ENCODE data around the gene ARAP1.

The ARAP1 gene

GRCh38 chr11:72705442-72706365 lies 46.5 kb downstream of the ARAP1 start:
- in situ Hi-C loops (cut with MboI; ENCODE audit: low sequenced_read_pairs) = no loop called here

GRCh38 chr11:72704783-72705265 lies 47.4 kb downstream of the ARAP1 start:
- in situ Hi-C loops (cut with MboI; ENCODE audit: low sequenced_read_pairs) = no loop called here

- in situ Hi-C loops (cut with MboI; ENCODE audit: low sequenced_read_pairs) = no loop called here
Measured at GRCh38 chr11:72704028-72704782, 48.0 kb downstream of the ARAP1 start.

DNA sequence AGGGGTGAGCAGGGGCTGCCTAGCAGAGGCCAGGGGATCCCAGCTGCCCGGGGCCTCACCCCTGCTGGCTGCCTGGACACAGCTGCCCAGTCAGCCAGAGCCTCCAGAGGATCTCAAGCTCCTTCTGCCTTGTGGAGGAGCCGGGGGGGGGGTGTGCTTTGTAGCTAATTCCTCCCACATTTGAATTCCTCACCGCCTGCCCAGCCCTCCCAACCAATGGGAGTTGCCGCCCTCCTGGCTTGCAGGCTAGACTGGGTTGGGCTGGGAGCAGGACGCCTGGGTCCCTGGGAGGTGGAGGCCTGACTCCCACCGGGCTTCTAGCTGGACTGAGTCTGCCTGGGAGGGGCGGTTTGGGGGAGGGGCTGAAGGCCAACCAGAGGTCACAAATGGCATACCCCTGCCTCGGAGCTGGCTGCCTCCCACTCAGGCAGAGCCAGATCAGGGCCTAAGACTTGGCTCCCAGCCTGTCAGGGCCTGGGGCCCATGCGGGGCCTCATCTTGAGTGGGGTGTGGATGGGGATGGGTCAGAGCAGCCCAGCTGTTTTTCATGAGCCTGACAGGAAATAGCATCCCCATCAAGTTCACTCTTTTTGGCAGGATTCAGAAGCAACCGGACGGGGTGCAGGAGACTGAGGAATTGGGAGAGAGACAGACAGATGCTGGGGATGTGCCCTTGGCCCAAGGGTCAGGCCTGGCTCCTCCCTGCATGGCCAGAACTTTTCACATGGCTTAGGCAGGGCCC lies 48.8 kb downstream of the ARAP1 start:
- in situ Hi-C loops (cut with MboI; ENCODE audit: low sequenced_read_pairs) = no loop called here

DNA sequence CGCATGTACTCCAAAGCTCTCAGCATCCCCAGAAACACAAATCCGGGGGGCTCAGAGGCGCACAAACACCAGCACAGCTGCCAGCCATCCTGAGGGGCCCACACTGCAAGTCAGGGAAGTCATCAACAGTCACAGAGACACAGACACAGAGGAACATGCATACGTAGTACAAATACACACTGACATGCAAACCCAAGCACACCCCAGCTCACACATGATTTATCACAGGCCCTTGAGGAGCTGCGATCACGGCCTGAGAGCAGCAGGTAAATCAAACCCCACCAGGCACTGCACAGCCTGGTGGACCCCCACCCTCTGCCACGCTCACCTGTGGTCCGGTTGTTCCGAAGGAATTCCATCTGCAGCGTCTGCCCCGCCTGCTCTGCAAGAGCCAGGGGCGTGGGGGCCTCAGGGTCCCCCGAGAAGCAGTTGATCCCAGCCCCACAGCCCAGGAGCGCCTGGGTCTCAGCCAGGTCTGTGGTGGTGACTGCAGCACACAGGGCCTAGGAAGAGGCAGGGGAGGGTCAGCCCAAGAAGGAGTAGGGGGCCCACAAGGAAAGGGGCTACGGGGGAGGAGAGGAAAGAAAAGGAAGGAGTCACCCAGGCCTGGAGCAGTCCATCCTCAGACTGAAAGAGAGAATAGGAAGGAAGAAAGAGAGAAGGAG lies 49.5 kb downstream of the ARAP1 start:
- in situ Hi-C loops (cut with MboI; ENCODE audit: low sequenced_read_pairs) = no loop called here

DNA sequence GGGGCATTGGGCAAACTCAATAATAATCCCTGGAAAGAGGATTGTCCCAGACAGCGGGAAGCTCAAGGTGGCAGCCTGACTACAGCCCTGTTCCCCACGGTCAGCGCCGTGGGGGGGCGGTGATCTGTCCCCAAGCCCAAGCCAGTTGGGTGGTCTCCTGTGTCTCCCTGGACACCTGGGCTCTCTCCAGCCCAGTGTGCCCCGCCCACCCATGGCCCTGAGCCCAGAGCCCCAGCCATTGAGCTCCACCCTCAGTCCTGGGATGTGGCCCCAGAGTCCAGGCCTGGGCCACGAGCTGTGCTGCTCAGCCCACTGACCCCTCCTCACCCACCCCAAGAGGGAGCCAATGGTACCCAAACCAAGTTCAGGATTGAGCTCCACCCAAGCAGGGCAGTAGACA lies 50.1 kb downstream of the ARAP1 start:
- in situ Hi-C loops (cut with MboI; ENCODE audit: low sequenced_read_pairs) = no loop called here

DNA sequence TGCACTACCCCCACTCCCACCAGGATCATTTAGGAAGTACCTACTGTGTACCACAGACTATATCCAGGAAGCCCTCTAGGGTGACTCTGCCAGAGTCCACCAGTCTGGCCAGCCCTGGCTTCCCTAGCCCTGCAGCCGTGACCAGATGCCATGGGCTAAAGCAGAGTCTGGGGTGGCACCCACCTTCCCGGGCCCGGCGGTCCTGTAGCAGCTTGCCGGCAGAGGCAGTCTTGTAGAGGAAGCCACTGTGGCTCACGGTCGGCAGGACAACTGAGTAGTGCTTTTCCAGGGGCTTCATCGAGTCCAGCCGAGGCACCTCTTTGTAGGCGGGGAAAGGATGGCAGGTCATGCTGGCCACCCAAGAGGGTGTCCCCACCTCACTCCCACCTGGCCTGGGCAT lies 50.7 kb downstream of the ARAP1 start:
- in situ Hi-C loops (cut with MboI; ENCODE audit: low sequenced_read_pairs) = no loop called here

DNA sequence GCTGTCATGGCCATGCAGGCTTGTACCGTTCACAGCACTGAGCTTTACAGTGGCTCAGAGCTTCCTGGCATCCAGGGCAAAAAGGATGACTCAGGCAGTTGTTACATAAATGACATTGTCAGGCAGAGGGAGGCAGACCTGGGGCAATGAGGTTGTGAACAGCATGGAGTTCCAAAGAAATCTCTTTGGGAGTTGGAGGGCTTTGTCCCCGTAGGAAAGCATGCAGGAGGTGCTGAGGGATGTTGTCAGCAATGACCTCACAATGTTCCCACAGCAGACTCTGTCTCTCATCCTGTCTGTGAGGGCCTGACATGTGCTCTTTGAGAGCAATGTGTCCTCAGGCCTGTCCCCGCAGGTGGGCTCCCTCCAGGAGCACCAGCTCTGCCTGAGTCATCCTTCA lies 52.1 kb downstream of the ARAP1 start:
- in situ Hi-C loops (cut with MboI; ENCODE audit: low sequenced_read_pairs) = no loop called here

GRCh38 chr11:72697814-72698213 lies 54.4 kb downstream of the ARAP1 start:
- in situ Hi-C loops (cut with MboI; ENCODE audit: low sequenced_read_pairs) = no loop called here

DNA sequence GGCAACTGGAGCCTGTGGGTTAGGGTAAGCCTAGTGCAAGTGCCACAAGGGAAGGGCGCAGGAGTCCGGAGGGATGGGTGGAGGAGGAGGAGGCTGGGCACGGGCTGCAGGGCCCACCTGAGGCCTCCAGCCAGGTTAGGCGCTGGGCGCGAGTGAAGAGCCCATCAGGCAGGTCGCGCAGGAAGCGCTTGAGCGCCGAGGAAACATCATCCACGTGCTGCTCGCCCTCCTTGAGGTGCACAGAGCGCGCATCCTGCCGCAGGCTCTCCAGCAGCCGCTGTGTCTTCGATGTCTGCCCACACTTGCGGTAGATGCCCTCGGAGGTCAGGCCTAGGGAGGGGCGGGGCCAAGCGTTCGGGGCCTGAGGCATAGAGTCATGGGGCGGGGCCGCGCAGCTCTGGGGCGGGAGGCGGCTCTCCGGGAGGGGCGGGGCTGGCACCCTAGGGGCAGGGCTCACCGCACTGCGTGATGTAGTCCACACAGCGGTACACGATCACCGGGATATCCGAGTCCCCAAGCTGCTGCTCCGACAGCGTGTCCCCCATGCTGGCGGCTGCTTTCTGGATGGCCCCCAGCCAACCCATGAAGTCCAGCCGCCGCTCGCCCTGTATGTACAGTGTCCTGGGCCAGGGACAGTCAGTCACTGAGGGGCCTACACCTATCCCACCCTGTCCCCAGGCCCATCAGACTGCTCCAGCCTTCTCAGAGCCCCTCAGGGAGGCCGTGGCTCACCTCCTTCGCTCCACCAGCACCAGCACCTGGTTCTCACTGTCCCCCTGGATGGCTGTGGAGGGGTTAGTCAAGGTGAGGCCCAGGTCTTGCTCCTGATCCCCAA lies 55.1 kb downstream of the ARAP1 start:
- in situ Hi-C loops (cut with MboI; ENCODE audit: low sequenced_read_pairs) = no loop called here

GRCh38 chr11:72695354-72695753 lies 56.9 kb downstream of the ARAP1 start:
- in situ Hi-C loops (cut with MboI; ENCODE audit: low sequenced_read_pairs) = no loop called here

GRCh38 chr11:72693271-72693968 lies 58.8 kb downstream of the ARAP1 start:
- in situ Hi-C loops (cut with MboI; ENCODE audit: low sequenced_read_pairs) = no loop called here

DNA sequence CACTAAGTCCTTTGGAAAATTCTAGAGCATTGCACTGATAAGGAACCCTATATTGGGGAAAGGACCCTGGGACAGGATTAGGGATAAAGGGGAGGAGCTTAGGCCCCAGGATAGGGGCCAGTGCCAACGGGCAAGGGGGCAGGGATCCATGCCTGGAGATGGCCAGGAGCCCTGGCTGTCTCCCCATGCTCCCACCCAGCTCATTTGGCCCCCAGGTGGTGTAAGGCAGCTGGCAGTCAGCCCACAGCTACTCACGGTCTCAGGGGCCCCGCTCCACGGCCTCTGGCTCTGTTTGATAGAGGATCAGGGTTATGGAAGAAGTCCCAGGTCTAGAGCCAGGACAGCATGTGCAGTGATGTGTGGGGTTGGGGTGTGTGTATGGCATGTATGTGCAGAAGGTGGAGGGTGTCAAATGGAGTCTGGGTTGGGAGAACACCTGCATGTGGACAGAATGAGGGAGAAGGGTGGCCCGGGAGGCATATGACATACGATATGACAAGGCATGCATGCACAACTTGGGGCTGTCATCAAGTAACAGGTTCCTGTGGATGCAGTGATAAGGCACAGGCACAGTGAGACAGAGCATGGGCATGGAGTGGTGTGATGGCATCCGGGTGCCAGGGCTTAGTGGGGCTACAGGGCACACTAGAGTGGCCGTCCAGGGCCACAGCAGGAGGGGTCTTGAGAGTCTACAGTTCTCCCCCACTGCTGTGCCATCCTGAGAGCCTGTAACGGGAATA lies 59.5 kb downstream of the ARAP1 start:
- in situ Hi-C loops (cut with MboI; ENCODE audit: low sequenced_read_pairs) = no loop called here

DNA sequence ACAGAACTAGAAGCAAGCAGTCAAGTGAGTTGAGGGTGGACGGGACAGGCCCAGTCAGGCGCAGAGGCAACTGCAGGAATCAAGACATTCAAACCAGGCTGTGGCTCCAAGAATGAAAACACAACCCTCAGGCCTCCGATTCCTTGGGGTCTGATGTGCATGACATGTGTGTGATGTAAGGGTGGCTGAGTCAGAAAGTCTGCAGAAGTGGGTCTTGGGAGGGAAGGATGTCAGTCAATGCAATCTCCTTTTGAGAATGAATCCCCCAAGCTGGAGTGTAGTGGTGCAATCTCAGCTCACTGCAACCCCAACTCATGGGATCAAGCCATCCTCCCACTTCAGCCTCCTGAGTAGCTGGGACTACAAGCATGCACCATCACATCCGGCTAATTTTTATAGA lies 62.0 kb downstream of the ARAP1 start:
- in situ Hi-C loops (cut with MboI; ENCODE audit: low sequenced_read_pairs) = no loop called here

- in situ Hi-C loops (cut with MboI; ENCODE audit: low sequenced_read_pairs) = no loop called here
Measured at GRCh38 chr11:72688929-72689328, 63.3 kb downstream of the ARAP1 start.

- in situ Hi-C loops (cut with MboI; ENCODE audit: low sequenced_read_pairs) = no loop called here
Measured at GRCh38 chr11:72688486-72688885, 63.7 kb downstream of the ARAP1 start.

- in situ Hi-C loops (cut with MboI; ENCODE audit: low sequenced_read_pairs) = no loop called here
Measured at GRCh38 chr11:72687326-72687725, 64.9 kb downstream of the ARAP1 start.

GRCh38 chr11:72686639-72687220 lies 65.5 kb downstream of the ARAP1 start:
- in situ Hi-C loops (cut with MboI; ENCODE audit: low sequenced_read_pairs) = no loop called here

All from HL-60/S4 treated with phorbol 12-myristate 13-acetate at 8.2 ng/mL for 4 days and 3 days (cell line).